Uterine smooth muscle cell (primary cell): ENCODE data around the gene CYP19A1. TPM values are rescaled to one million over a fixed set of nuclear protein-coding genes. Genes with fewer than 3 reads are reported as not detected.

Experiments
- total RNA-seq: library from RNA; depleted of rRNA; stranded (reverse); fragments of >200 nt; gene quantifications from 2 replicates; pipeline ENCODE4 v1.2.3, GENCODE V29; 2014

The CYP19A1 gene
- 0.12 and 0.55 TPM in 2 replicates for total RNA-seq

GRCh38 chr15:51338496-51338895 is at the start of gene CYP19A1:
CYP19A1 (minus strand) TSS chr15:51338596; CDS start chr15:51242912, 95,684 bp downstream.

GRCh38 chr15:51341366-51342226 is 3.2 kb upstream of the CYP19A1 start, which contains the start of gene GLDN:
GLDN (plus strand) TSS chr15:51341655; CDS start chr15:51341685, 30 bp downstream.

Other genes with a start within 250 kb of the CYP19A1 start
- 8.6 and 13.0 TPM in 2 replicates for gene TNFAIP8L3, start 243.7 kb downstream of the CYP19A1 start, total RNA-seq
- gene GLDN, start 3.1 kb upstream of the CYP19A1 start, total RNA-seq: 0.22 and 0.37 TPM in 2 replicates